Endothelial cell of umbilical vein (primary cell): Measurements from ENCODE around the gene FZR1.

Experiments used
- CTCF ChIP-seq, 2 donors: IDR thresholded peaks; 1 replicate in 1 of 2; 2 replicates in 1 of 2; pipeline ENCODE4 v1.5.1; 2011; ENCODE audit warnings: low read length in 2 of 2, mild to moderate bottlenecking in 2 of 2, moderate library complexity in 2 of 2, control low read depth in 1 of 2, inconsistent platforms in 1 of 2, low read depth in 1 of 2; ENCODE audit not compliant: insufficient read depth in 1 of 2; ENCODE audit errors: extremely low read depth in 1 of 2
- MYC ChIP-seq: IDR thresholded peaks from one replicate; pipeline ENCODE4 v1.6.1; 2011; ENCODE audit warnings: mild to moderate bottlenecking, low read depth, low read length

DNA sequence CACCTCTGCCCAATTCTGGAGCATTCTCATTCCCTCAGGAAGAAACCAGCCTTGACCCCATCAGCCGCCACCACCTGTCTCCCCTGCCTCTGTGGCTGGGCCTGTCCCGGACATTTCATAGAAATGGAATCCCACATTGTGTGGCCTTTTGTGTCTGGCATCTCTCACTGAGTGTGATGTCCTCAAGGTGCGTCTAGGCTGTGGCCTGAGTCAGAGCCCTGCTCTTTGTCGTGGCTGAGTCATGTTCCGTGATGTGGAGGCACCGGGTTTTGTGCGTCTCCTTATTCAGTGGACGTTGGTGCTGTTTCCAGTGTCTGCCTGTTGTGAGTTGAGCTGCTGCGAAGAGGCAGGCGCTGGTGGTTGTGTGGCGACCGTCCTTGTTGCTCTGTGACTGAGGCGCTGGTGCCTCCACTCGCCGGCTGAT is 3.5 kb downstream of the FZR1 start:
- TF ChIP-seq CTCF (IDR thresholded peaks at IDR 0.05; ENCODE audit: extremely low read depth in 1 of 2, insufficient read depth in 1 of 2, low read depth in 1 of 2, low read length in 2 of 2) (no peak), MYC (no peak)
